Raji (cell line): ENCODE results near the gene MNAT1.

ENCODE experiments used
- POLR2A ChIP-seq: IDR thresholded peaks from 2 replicates; pipeline ENCODE4 v1.6.1; 2011; ENCODE audit warnings: low read depth, low read length, control low read depth; ENCODE audit not compliant: insufficient read depth

The MNAT1 gene

DNA sequence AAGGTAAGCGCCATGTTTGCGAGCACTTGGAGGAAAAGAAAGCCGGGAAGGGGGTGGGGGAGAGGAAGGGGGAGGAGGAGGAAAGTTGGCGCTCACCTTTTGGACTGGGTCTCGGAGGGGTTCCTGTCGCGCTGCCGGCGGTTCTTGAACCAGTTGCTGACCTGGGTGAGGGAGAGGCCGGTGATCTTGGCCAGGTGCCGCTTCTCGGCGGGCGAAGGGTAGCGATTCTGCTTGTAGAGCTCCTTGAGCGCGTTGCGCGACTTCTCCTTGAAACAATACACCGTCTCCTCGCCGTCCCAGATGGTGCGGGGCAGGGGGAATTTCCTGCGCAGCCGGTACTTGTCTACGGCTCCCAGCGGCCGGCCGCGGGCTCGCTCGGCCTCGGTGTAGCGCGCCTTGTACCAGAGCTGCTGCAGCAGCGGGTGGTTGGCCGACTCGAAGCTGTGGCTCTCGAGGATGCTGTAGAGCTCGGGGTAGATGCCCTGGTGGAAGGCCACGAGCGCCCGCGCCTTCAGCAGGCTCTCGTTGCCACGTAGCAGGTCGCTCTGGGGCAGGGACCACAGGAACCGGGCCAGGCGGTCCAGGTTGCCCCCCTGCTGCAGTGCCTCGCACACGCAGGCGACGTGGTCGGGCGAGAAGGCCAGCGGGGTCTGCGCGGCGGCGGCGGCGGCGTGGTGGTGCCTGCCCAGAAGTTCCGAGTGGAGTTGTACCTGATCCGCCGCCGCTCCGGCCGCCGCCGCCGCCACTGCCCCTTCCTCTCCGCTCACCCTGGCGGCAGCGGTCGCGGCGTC is 11.2 kb upstream of the MNAT1 start:
- no peak for TF ChIP-seq POLR2A

DNA sequence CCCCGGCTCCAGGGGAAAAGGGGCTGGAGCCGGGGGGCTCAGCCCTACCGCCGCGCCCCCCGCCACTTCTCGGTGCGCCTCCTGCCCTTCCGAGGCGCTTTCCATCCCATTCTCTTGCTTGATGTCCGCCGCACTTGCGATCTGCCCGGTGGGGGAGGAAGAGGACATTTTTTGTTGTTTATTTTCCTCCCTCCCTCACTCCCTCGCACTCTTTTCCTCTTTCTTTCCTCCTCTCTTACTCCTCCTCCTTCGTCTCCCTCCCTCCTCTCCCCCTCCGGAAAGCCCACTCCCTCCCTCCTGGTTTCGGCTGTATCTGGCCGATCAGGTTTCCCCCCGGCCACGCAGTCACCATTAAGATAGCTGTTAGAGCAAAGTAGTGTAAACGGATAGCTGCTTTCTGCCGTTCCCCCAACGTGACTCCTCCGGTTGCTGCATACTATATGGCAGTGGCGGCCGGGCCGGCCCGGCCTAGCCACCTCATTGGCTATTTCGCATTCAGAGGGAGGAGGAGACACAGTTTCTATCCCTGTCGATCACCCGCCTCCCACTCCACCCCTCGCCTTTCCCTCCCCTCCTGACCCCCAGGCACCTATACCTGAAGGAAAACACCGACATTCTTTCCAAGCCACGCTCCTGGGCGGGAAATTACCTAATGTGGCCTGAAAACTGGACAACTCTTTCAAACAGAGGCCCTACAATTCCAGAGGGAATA is 10.5 kb upstream of the MNAT1 start, which contains the start of gene SIX4:
Gene SIX4 (minus strand): TSS at position 445 of the 712 bp plus-strand sequence. CDS start 277 bp downstream, at position 168.
- no peak for TF ChIP-seq POLR2A

GRCh38 chr14:60732840-60733483 is 1.6 kb upstream of the MNAT1 start:
- no peak for TF ChIP-seq POLR2A

GRCh38 chr14:60735416-60735815 is 855 bp downstream of the MNAT1 start:
- no peak for TF ChIP-seq POLR2A

DNA sequence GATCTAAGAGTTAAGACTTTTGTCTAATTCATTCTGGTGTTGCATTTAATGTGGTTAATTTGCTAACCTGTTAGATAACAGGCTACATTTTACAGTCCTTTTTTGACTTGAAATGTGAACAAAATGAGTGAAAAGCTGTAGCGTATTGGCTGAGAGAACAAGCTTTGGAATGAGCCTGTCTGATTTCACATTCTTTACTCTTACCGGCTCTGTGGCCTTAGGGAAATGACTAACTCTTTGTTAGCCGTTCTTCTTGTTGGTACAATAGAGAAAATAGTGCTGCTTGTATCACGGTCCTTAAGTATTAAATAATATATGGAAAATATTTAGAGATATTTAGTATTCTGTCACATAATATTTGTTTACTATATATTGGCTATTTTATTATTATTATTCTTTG is 1.9 kb downstream of the MNAT1 start:
- no peak for TF ChIP-seq POLR2A

GRCh38 chr14:60738843-60739508 is 4.4 kb downstream of the MNAT1 start:
- TF ChIP-seq POLR2A = no peak

GRCh38 chr14:60744566-60744965 is 10.0 kb downstream of the MNAT1 start:
- TF ChIP-seq POLR2A = no peak

- TF ChIP-seq POLR2A = no peak
Measured at GRCh38 chr14:60753264-60754119, 18.9 kb downstream of the MNAT1 start.

GRCh38 chr14:60756847-60757246 is 22.3 kb downstream of the MNAT1 start:
- TF ChIP-seq POLR2A = no peak

- no peak for TF ChIP-seq POLR2A
Measured at GRCh38 chr14:60757567-60758002, 23.0 kb downstream of the MNAT1 start.

DNA sequence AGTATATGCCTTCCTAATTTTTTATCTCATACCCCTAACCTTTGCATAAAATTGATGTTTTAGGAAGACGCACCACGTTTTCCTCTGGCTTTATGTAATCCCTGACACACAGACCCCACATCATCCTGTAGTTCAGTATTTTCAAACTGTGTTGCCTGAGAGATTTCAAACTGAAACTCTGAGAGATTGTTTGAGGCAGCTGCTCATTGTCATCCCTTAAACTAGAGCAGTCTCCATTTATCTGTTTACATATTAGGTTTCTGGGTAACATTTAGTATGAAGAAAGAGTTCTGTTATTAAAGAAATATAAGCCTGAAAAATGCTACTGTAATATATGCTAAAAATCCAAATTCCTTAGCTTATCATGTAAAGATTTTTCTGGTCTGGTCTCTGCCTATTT is 24.3 kb downstream of the MNAT1 start:
- no peak for TF ChIP-seq POLR2A

GRCh38 chr14:60760209-60760608 is 25.6 kb downstream of the MNAT1 start:
- TF ChIP-seq POLR2A = no peak

- TF ChIP-seq POLR2A = no peak
Measured at GRCh38 chr14:60760644-60761364, 26.2 kb downstream of the MNAT1 start.

GRCh38 chr14:60768602-60769001 is 34.0 kb downstream of the MNAT1 start:
- no peak for TF ChIP-seq POLR2A

DNA sequence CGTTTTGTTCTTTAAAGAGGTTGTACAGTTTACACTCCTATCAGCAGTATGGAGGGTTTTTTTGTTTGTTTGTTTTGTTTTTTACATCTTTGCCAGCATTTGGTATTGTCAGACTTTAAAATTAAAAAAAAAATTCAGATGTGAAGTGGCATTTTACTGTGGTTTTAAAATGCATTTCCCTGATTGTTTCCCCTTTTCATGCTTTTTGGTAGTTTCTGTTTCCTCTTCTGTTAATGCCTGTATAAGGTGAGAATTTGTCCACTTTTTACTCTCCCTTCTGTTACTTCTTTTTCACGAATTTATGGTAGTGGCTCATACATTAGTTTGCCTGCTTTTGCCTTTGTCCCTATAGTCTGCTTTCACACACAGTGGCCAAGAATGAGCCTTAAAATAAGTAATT is 36.6 kb downstream of the MNAT1 start:
- no peak for TF ChIP-seq POLR2A
